ENCODE results near the gene PKIG.
"Not testable (repeated sequence)": the region's sequence is repeated elsewhere in the genome, so short reads cannot be mapped to it uniquely, and the experiment has no call there.

Gene PKIG

GRCh38 chr20:44582311-44583025 is at the start of gene PKIG:
Gene PKIG (plus strand): TSS chr20:44582579. CDS start chr20:44614557, 31,978 bp downstream.
- DNase-seq (ENCODE audit: low read depth), result peak; percentile 63

GRCh38 chr20:44532981-44533331 is 49.4 kb upstream of the PKIG start:
- DNase-seq (ENCODE audit: low read depth), result no peak

- no peak for DNase-seq (ENCODE audit: low read depth)
Measured at GRCh38 chr20:44533928-44534327, 48.5 kb upstream of the PKIG start.

- no peak for DNase-seq (ENCODE audit: low read depth)
Measured at GRCh38 chr20:44536175-44536574, 46.2 kb upstream of the PKIG start.

GRCh38 chr20:44537993-44538392 is 44.4 kb upstream of the PKIG start:
- DNase-seq (ENCODE audit: low read depth), result no peak

GRCh38 chr20:44540834-44541233 is 41.5 kb upstream of the PKIG start:
- no peak for DNase-seq (ENCODE audit: low read depth)

GRCh38 chr20:44541992-44542391 is 40.4 kb upstream of the PKIG start:
- no peak for DNase-seq (ENCODE audit: low read depth)

GRCh38 chr20:44542890-44543289 is 39.5 kb upstream of the PKIG start:
- no peak for DNase-seq (ENCODE audit: low read depth)

- no peak for DNase-seq (ENCODE audit: low read depth)
Measured at GRCh38 chr20:44543358-44543757, 39.0 kb upstream of the PKIG start.

- no peak for DNase-seq (ENCODE audit: low read depth)
Measured at GRCh38 chr20:44544263-44544662, 38.1 kb upstream of the PKIG start.

- DNase-seq (ENCODE audit: low read depth), result no peak
Measured at GRCh38 chr20:44547419-44547818, 35.0 kb upstream of the PKIG start.

GRCh38 chr20:44549123-44549522 is 33.3 kb upstream of the PKIG start:
- DNase-seq (ENCODE audit: low read depth), result no peak

GRCh38 chr20:44552050-44552449 is 30.3 kb upstream of the PKIG start:
- DNase-seq (ENCODE audit: low read depth), result no peak

GRCh38 chr20:44552568-44552949 is 29.8 kb upstream of the PKIG start:
- DNase-seq (ENCODE audit: low read depth), result no peak

GRCh38 chr20:44552950-44553908 is 29.1 kb upstream of the PKIG start:
- peak; percentile 67 for DNase-seq (ENCODE audit: low read depth)

- DNase-seq (ENCODE audit: low read depth), result no peak
Measured at GRCh38 chr20:44559302-44559701, 23.1 kb upstream of the PKIG start.

GRCh38 chr20:44560229-44560628 is 22.1 kb upstream of the PKIG start:
- no peak for DNase-seq (ENCODE audit: low read depth)

GRCh38 chr20:44560818-44561217 is 21.6 kb upstream of the PKIG start:
- DNase-seq (ENCODE audit: low read depth), result not testable (repeated sequence)

- DNase-seq (ENCODE audit: low read depth), result no peak
Measured at GRCh38 chr20:44561876-44562275, 20.5 kb upstream of the PKIG start.

- DNase-seq (ENCODE audit: low read depth), result no peak
Measured at GRCh38 chr20:44566018-44566417, 16.4 kb upstream of the PKIG start.

GRCh38 chr20:44566811-44567210 is 15.6 kb upstream of the PKIG start:
- DNase-seq (ENCODE audit: low read depth), result no peak

GRCh38 chr20:44570367-44570766 is 12.0 kb upstream of the PKIG start:
- no peak for DNase-seq (ENCODE audit: low read depth)

GRCh38 chr20:44571362-44571988 is 10.9 kb upstream of the PKIG start:
- no peak for DNase-seq (ENCODE audit: low read depth)

All from fibroblast of the conjunctiva (primary cell).